Neuronal stem cell (in vitro differentiated cells): Measurements from ENCODE around the gene PDE10A.

Experiments used
- DNase-seq: peaks from one replicate; pipeline ENCODE4 v3.0.0-alpha.2; 2013; ENCODE audit warnings: low spot score
- H2AFZ ChIP-seq: one replicate; pipeline ENCODE4 v1.6.1; 2013; ENCODE audit warnings: mild to moderate bottlenecking, low read length, inconsistent platforms
- H2AK5ac ChIP-seq: 2 replicates; pipeline ENCODE4 v1.6.1; 2013; ENCODE audit warnings: low read depth, mild to moderate bottlenecking, inconsistent platforms, low read length, moderate library complexity, mixed read lengths
- H2BK120ac ChIP-seq: 2 replicates; pipeline ENCODE4 v1.6.1; 2013; ENCODE audit warnings: low read depth, mild to moderate bottlenecking, inconsistent platforms, low read length, moderate library complexity, mixed read lengths
- H2BK12ac ChIP-seq: one replicate; pipeline ENCODE4 v1.6.1; 2013; ENCODE audit warnings: low read length, inconsistent platforms
- H2BK15ac ChIP-seq: 2 replicates; pipeline ENCODE4 v1.6.1; 2013; ENCODE audit warnings: mild to moderate bottlenecking, low read length, inconsistent platforms, mixed read lengths
- H2BK5ac ChIP-seq: one replicate; pipeline ENCODE4 v1.6.1; 2013; ENCODE audit warnings: inconsistent platforms, mild to moderate bottlenecking, low read length, moderate library complexity
- H3K14ac ChIP-seq: one replicate; pipeline ENCODE4 v1.6.1; 2013; ENCODE audit warnings: low read length, inconsistent platforms
- H3K18ac ChIP-seq: 2 replicates; pipeline ENCODE4 v1.6.1; 2013; ENCODE audit warnings: low read length, inconsistent platforms
- H3K23ac ChIP-seq: 2 replicates; pipeline ENCODE4 v1.6.1; 2013; ENCODE audit warnings: low read depth, mild to moderate bottlenecking, mixed read lengths, low read length, inconsistent platforms; ENCODE audit not compliant: poor library complexity
- H3K27ac ChIP-seq: replicated peaks from 3 replicates; pipeline ENCODE4 v1.5.1; 2013; ENCODE audit warnings: low read length, inconsistent platforms
- H3K27me3 ChIP-seq, 3 experiments: 2 replicates each; pipeline ENCODE4 v1.6.1; 2013; ENCODE audit warnings: low read length in 3 of 3, mild to moderate bottlenecking in 2 of 3, inconsistent platforms in 1 of 3, low read depth in 1 of 3, mixed read lengths in 1 of 3, moderate library complexity in 1 of 3; ENCODE audit not compliant: control insufficient read depth in 3 of 3, insufficient read depth in 3 of 3
- H3K36me3 ChIP-seq, 2 donors: replicated peaks in 1 of 2; 2 replicates each; pipeline ENCODE4 v1.6.1; 2013; ENCODE audit warnings: low read length in 2 of 2; ENCODE audit not compliant: control insufficient read depth in 2 of 2, insufficient read depth in 2 of 2
- H3K4ac ChIP-seq: 2 replicates; pipeline ENCODE4 v1.6.1; 2013; ENCODE audit warnings: inconsistent platforms, mild to moderate bottlenecking, low read length, moderate library complexity
- H3K4me1 ChIP-seq, 2 donors: 1 replicate in 1 of 2; 2 replicates in 1 of 2; pipeline ENCODE4 v1.6.1; 2013; ENCODE audit warnings: low read length in 2 of 2, low read depth in 1 of 2; ENCODE audit not compliant: control insufficient read depth in 2 of 2, insufficient read depth in 1 of 2
- H3K4me2 ChIP-seq: one replicate; pipeline ENCODE4 v1.6.1; 2013; ENCODE audit warnings: mild to moderate bottlenecking, low read length, inconsistent platforms; ENCODE audit not compliant: insufficient read depth, poor library complexity, severe bottlenecking
- H3K4me3 ChIP-seq, 2 donors: 2 replicates each; pipeline ENCODE4 v1.5.1; 2013; ENCODE audit warnings: low read length in 2 of 2, mild to moderate bottlenecking in 2 of 2, inconsistent platforms in 1 of 2, moderate library complexity in 1 of 2
- H3K79me1 ChIP-seq: one replicate; pipeline ENCODE4 v1.6.1; 2013; ENCODE audit warnings: low read depth, mild to moderate bottlenecking, inconsistent platforms, low read length, moderate library complexity
- H3K9ac ChIP-seq: one replicate; pipeline ENCODE4 v1.6.1; 2013; ENCODE audit warnings: mild to moderate bottlenecking, low read depth, low read length, inconsistent platforms; ENCODE audit not compliant: poor library complexity
- H3K9me3 ChIP-seq, 2 donors: replicated peaks in 1 of 2; 2 replicates each; pipeline versions ENCODE3 to v1.6.1; 2013; ENCODE audit warnings: low read length in 2 of 2, mild to moderate bottlenecking in 2 of 2, inconsistent platforms in 1 of 2, low read depth in 1 of 2, mixed read lengths in 1 of 2, moderate library complexity in 1 of 2; ENCODE audit not compliant: control insufficient read depth in 2 of 2, insufficient read depth in 1 of 2
- H4K8ac ChIP-seq: one replicate; pipeline ENCODE4 v1.6.1; 2013; ENCODE audit warnings: low read depth, mild to moderate bottlenecking, inconsistent platforms, low read length, moderate library complexity
- H4K91ac ChIP-seq: one replicate; pipeline ENCODE4 v1.6.1; 2013; ENCODE audit warnings: low read length, low read depth, mild to moderate bottlenecking, inconsistent platforms; ENCODE audit not compliant: poor library complexity
- WGBS, 2 donors: extraction: QIAGEN DNeasy Blood & Tissue Kit; methylation state at CpG; one replicate each; pipeline ENCODE4 v1.1.7; 2013; ENCODE audit warnings: missing lambda C conversion rate in 2 of 2, mixed read lengths in 1 of 2; ENCODE audit not compliant: insufficient read length in 2 of 2, insufficient replicate concordance in 1 of 2; ENCODE audit errors: extremely low coverage in 2 of 2; 5-methylcytosine and 5-hydroxymethylcytosine counted together

The PDE10A gene

DNA sequence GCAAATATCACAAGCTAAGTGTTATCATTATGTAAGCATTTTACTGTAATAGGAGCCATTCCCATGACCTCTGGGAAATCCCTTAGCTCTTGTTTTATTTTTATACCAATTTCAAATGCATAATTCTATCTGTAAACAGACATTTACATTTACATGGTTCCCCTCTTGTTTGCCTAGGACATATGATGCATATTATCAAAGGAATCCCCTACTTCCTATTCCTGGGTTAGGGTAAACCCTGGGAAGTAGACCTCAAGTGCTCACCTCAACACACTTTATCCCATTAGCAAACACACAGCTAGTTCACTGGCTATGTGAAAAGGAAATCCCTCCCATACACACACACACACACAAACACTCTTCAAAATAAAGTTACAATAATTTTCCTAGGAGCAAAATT lies 27.1 kb downstream of the PDE10A start:
- no peak for DNase-seq
- H3K9me3 ChIP-seq = peaks cover 0 to 3% of the 10 kb centered on the region in 2 donors
- no peak overlapping the region for H3K23ac ChIP-seq
- no peak overlapping the region for H3K9ac ChIP-seq
- no peak overlapping the region for H4K8ac ChIP-seq
- no peak overlapping the region for H2AFZ ChIP-seq
- H2BK15ac ChIP-seq = no peak overlapping the region
- no peak overlapping the region for H3K14ac ChIP-seq
- no peaks in the 10 kb centered on the region for H3K36me3 ChIP-seq
- H3K4me2 ChIP-seq = no peak overlapping the region
- no peak overlapping the region for H4K91ac ChIP-seq
- H3K27me3 ChIP-seq = no peaks in the 10 kb centered on the region
- no peak overlapping the region for H2BK120ac ChIP-seq
- H3K4me3 ChIP-seq = no peak overlapping the region
- no peak overlapping the region for H2AK5ac ChIP-seq
- H3K79me1 ChIP-seq = no peaks in the 10 kb centered on the region
- H2BK12ac ChIP-seq = no peak overlapping the region
- no peak overlapping the region for H3K27ac ChIP-seq
- H3K18ac ChIP-seq = no peak overlapping the region
- H3K4ac ChIP-seq = no peak overlapping the region
- no peak overlapping the region for H2BK5ac ChIP-seq
- H3K4me1 ChIP-seq = peaks cover 13 to 25% of the 10 kb centered on the region in 2 donors

DNA sequence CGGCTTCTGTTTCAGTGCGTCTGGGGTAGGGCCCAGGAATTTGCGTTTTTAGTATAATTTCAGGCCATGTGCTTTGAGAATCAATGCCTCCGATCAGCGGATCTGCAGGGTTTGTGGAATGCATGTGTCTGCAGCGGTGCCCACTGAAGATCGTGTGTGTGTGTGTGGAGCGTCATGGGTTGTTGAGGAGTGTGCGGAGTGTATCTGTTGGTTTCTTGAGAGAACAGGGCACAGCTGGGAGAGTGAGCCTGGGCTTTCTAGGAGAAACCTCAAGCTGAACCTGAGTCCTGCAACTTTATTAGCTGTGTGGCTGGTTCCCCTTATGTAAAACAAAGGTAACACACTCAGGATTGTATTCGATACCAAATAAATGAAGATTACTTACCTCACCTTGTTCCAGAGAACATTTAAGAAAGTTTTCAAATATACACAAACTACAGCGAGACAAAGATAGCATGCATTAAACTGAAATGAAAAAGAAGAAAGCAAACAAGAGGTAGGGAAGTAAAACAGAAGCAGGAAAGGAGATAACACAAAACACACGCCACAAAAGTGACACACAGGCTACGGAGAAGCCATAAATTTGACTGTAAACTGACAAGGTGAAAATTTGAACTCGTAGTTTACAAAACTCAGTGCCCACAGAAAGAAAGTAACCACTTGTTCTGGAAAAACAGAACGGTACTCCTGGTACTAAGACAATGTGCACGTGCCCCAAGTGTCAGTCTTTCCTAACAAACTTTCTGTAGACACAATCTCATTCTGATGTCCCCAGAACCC lies 28.8 kb downstream of the PDE10A start:
- no peak overlapping the region for H3K9ac ChIP-seq
- no peak overlapping the region for H3K4ac ChIP-seq
- no peak overlapping the region for H2BK12ac ChIP-seq
- no peak overlapping the region for H3K14ac ChIP-seq
- no peaks in the 10 kb centered on the region for H3K36me3 ChIP-seq
- no peak overlapping the region for H2AFZ ChIP-seq
- no peak overlapping the region for H4K8ac ChIP-seq
- H3K27me3 ChIP-seq = no peaks in the 10 kb centered on the region
- no peak overlapping the region for H2AK5ac ChIP-seq
- H3K23ac ChIP-seq = no peak overlapping the region
- H3K4me2 ChIP-seq = no peak overlapping the region
- no peak overlapping the region for H4K91ac ChIP-seq
- peaks cover 13 to 31% of the 10 kb centered on the region in 2 donors for H3K4me1 ChIP-seq
- no peak overlapping the region for H3K18ac ChIP-seq
- no peak overlapping the region for H2BK5ac ChIP-seq
- peaks cover 0 to 3% of the 10 kb centered on the region in 2 donors for H3K9me3 ChIP-seq
- DNase-seq = no peak
- H2BK15ac ChIP-seq = no peak overlapping the region
- no peak overlapping the region for H2BK120ac ChIP-seq
- WGBS, 2 donors = no CpG with 5 or more reads among the region's 16 CpGs
- H3K79me1 ChIP-seq = no peaks in the 10 kb centered on the region
- H3K4me3 ChIP-seq = no peak overlapping the region
- H3K27ac ChIP-seq = no peak overlapping the region

DNA sequence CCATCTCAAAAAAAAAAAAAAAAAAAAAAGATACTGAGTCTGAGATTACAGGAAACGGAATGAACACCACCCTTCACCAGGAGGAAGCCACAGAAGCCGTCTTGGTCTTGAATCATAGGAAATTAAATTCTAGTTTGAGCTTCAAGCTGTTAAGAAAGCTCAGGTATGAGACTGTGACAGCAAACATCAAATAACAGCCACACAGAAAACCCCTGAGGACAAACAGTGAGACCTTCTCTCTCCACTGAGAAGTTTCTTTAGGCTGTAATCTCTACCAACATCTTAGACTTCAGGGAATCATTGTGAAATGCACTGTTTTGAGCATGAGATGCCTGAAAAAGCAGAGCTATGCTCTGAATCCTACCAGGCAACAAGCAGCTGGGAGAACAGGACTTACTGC lies 30.8 kb downstream of the PDE10A start:
- H2AK5ac ChIP-seq = no peak overlapping the region
- no peak overlapping the region for H2BK120ac ChIP-seq
- H3K4me2 ChIP-seq = no peak overlapping the region
- H2AFZ ChIP-seq = no peak overlapping the region
- H3K14ac ChIP-seq = no peak overlapping the region
- peaks cover 7 to 19% of the 10 kb centered on the region in 2 donors for H3K4me1 ChIP-seq
- H3K79me1 ChIP-seq = no peaks in the 10 kb centered on the region
- no peak overlapping the region for H3K23ac ChIP-seq
- no CpG with 5 or more reads among the region's 2 CpGs for WGBS, 2 donors
- no peaks in the 10 kb centered on the region for H3K36me3 ChIP-seq
- no peak overlapping the region for H2BK5ac ChIP-seq
- no peak overlapping the region for H2BK12ac ChIP-seq
- peaks cover 0 to 3% of the 10 kb centered on the region in 2 donors for H3K9me3 ChIP-seq
- H3K27ac ChIP-seq = no peak overlapping the region
- no peak overlapping the region for H3K4ac ChIP-seq
- H3K9ac ChIP-seq = no peak overlapping the region
- no peak overlapping the region for H3K4me3 ChIP-seq
- H4K91ac ChIP-seq = no peak overlapping the region
- no peaks in the 10 kb centered on the region for H3K27me3 ChIP-seq
- DNase-seq = no peak
- no peak overlapping the region for H2BK15ac ChIP-seq
- no peak overlapping the region for H3K18ac ChIP-seq
- H4K8ac ChIP-seq = no peak overlapping the region

- no peak overlapping the region for H2BK15ac ChIP-seq
- no peaks in the 10 kb centered on the region for H3K27me3 ChIP-seq
- peaks cover 3 to 6% of the 10 kb centered on the region in 2 donors for H3K4me1 ChIP-seq
- H2AFZ ChIP-seq = no peak overlapping the region
- no peak overlapping the region for H4K8ac ChIP-seq
- no peak overlapping the region for H3K23ac ChIP-seq
- no peak overlapping the region for H3K27ac ChIP-seq
- no peak overlapping the region for H3K4me3 ChIP-seq
- no peak for DNase-seq
- H3K18ac ChIP-seq = no peak overlapping the region
- no peak overlapping the region for H2BK120ac ChIP-seq
- no peak overlapping the region for H3K4me2 ChIP-seq
- H3K4ac ChIP-seq = no peak overlapping the region
- H4K91ac ChIP-seq = no peak overlapping the region
- no peak overlapping the region for H2BK12ac ChIP-seq
- no CpG with 5 or more reads among the region's 6 CpGs for WGBS, 2 donors
- H3K79me1 ChIP-seq = no peaks in the 10 kb centered on the region
- no peak overlapping the region for H3K14ac ChIP-seq
- peaks cover 0 to 3% of the 10 kb centered on the region in 2 donors for H3K9me3 ChIP-seq
- no peak overlapping the region for H3K9ac ChIP-seq
- H3K36me3 ChIP-seq = no peaks in the 10 kb centered on the region
- H2AK5ac ChIP-seq = no peak overlapping the region
- H2BK5ac ChIP-seq = no peak overlapping the region
Measured at GRCh38 chr6:165630544-165630953, 32.5 kb downstream of the PDE10A start.
